K562 (cell line): Measurements from ENCODE around the gene KCTD12. TPM values are rescaled to one million over a fixed set of nuclear protein-coding genes. Genes with fewer than 3 reads are reported as not detected.

ENCODE experiments used
- polyA plus RNA-seq, 8 experiments: library from polyadenylated mRNA; depleted of rRNA in 4 of 8; stranded (reverse) in 5 of 8; unstranded in 3 of 8; fragments of >200 nt; fragmentation: Nextera tagmentation in 2 of 8; fragmentation: Illumina TruSeq in 1 of 8; extraction: Ambion mirVana in 2 of 8; extraction: Trizol in 1 of 8; gene quantifications; 2 replicates each; pipeline versions ENCODE4 v1.2.1 to v1.2.3, GENCODE V29; 2011 to 2014; ENCODE audit warnings: inconsistent platforms in 1 of 8, missing spikeins in 1 of 8
- total RNA-seq, 7 experiments: library from RNA; depleted of rRNA in 6 of 7; stranded (reverse); fragments of >200 nt in 6 of 7; fragmentation: Illumina TruSeq in 2 of 7; extraction: Trizol in 2 of 7; gene quantifications; 2 replicates each; pipeline versions ENCODE4 v1.2.1 to v1.2.3, GENCODE V29; 2011 to 2021; ENCODE audit warnings: low replicate concordance in 1 of 7

KCTD12 gene
- total and polyA plus RNA-seq, 9 of the 15 experiments (the other 6 are each of a cell fraction or from before 2014, with no cell fraction given) = 0.14 to 0.93 (median 0.32) TPM

Other genes with a start within 250 kb of the KCTD12 start
- gene ACOD1, start 62.1 kb upstream of the KCTD12 start, total RNA-seq (2014; rRNA removed) = not detected in 2 replicates
- not detected in 2 replicates for gene ACOD1, start 62.1 kb upstream of the KCTD12 start, total RNA-seq (2014; rRNA removed; fragmentation: Illumina TruSeq; extraction: Trizol)
- not detected in 2 replicates for gene ACOD1, start 62.1 kb upstream of the KCTD12 start, total RNA-seq (2015; rRNA removed; fragmentation: Illumina TruSeq; extraction: Trizol)
- gene ACOD1, start 62.1 kb upstream of the KCTD12 start, total RNA-seq (2021) = not detected in 2 replicates
- gene ACOD1, start 62.1 kb upstream of the KCTD12 start, polyA plus RNA-seq (2011; rRNA removed) = not detected in 2 replicates
- not detected in 2 replicates for gene ACOD1, start 62.1 kb upstream of the KCTD12 start, polyA plus RNA-seq (2014; fragmentation: Illumina TruSeq; extraction: Trizol)
- not detected for gene ACOD1, start 62.1 kb upstream of the KCTD12 start, polyA plus RNA-seq (2014; fragmentation: Nextera tagmentation; extraction: Ambion mirVana)
- not detected in 2 replicates for gene ACOD1, start 62.1 kb upstream of the KCTD12 start, polyA plus RNA-seq (2014; rRNA removed)
- 5.7 and 7.2 TPM in 2 replicates for gene CLN5, start 105.7 kb upstream of the KCTD12 start, total RNA-seq (2014; rRNA removed)
- gene CLN5, start 105.7 kb upstream of the KCTD12 start, total RNA-seq (2014; rRNA removed; fragmentation: Illumina TruSeq; extraction: Trizol) = 7.7 and 8.2 TPM in 2 replicates
- gene CLN5, start 105.7 kb upstream of the KCTD12 start, total RNA-seq (2015; rRNA removed; fragmentation: Illumina TruSeq; extraction: Trizol) = 7.6 and 8.2 TPM in 2 replicates
- 7.2 and 8.9 TPM in 2 replicates for gene CLN5, start 105.7 kb upstream of the KCTD12 start, total RNA-seq (2021)
- gene CLN5, start 105.7 kb upstream of the KCTD12 start, polyA plus RNA-seq (2011; rRNA removed) = 8.2 and 11.5 TPM in 2 replicates
- 4.6 and 5.8 TPM in 2 replicates for gene CLN5, start 105.7 kb upstream of the KCTD12 start, polyA plus RNA-seq (2014; fragmentation: Illumina TruSeq; extraction: Trizol)
- 1 to 10 TPM; 4.6 to 5.3 TPM for gene CLN5, start 105.7 kb upstream of the KCTD12 start, polyA plus RNA-seq (2014; fragmentation: Nextera tagmentation; extraction: Ambion mirVana)
- gene CLN5, start 105.7 kb upstream of the KCTD12 start, polyA plus RNA-seq (2014; rRNA removed) = 6.1 and 8.1 TPM in 2 replicates
- gene FBXL3, start 140.8 kb upstream of the KCTD12 start, total RNA-seq (2014; rRNA removed) = 14.7 and 16.9 TPM in 2 replicates
- gene FBXL3, start 140.8 kb upstream of the KCTD12 start, total RNA-seq (2014; rRNA removed; fragmentation: Illumina TruSeq; extraction: Trizol) = 14.8 and 16.7 TPM in 2 replicates
- 15.3 and 16.4 TPM in 2 replicates for gene FBXL3, start 140.8 kb upstream of the KCTD12 start, total RNA-seq (2015; rRNA removed; fragmentation: Illumina TruSeq; extraction: Trizol)
- 11.2 and 12.6 TPM in 2 replicates for gene FBXL3, start 140.8 kb upstream of the KCTD12 start, total RNA-seq (2021)
- gene FBXL3, start 140.8 kb upstream of the KCTD12 start, polyA plus RNA-seq (2011; rRNA removed) = 10.5 and 13.7 TPM in 2 replicates
- gene FBXL3, start 140.8 kb upstream of the KCTD12 start, polyA plus RNA-seq (2014; fragmentation: Illumina TruSeq; extraction: Trizol) = 9.6 and 11.1 TPM in 2 replicates
- gene FBXL3, start 140.8 kb upstream of the KCTD12 start, polyA plus RNA-seq (2014; fragmentation: Nextera tagmentation; extraction: Ambion mirVana) = 1 to 10 TPM; 3.8 to 4.0 TPM
- 9.8 and 14.3 TPM in 2 replicates for gene FBXL3, start 140.8 kb upstream of the KCTD12 start, polyA plus RNA-seq (2014; rRNA removed)